ENCODE data around the gene ACOX2. TPM values are rescaled to one million over a fixed set of nuclear protein-coding genes. Genes with fewer than 3 reads are reported as not detected.

The ACOX2 gene
- total RNA-seq, 4 donors from 2014 or later, result 17.0 to 27.9 (median 24.1) TPM

DNA sequence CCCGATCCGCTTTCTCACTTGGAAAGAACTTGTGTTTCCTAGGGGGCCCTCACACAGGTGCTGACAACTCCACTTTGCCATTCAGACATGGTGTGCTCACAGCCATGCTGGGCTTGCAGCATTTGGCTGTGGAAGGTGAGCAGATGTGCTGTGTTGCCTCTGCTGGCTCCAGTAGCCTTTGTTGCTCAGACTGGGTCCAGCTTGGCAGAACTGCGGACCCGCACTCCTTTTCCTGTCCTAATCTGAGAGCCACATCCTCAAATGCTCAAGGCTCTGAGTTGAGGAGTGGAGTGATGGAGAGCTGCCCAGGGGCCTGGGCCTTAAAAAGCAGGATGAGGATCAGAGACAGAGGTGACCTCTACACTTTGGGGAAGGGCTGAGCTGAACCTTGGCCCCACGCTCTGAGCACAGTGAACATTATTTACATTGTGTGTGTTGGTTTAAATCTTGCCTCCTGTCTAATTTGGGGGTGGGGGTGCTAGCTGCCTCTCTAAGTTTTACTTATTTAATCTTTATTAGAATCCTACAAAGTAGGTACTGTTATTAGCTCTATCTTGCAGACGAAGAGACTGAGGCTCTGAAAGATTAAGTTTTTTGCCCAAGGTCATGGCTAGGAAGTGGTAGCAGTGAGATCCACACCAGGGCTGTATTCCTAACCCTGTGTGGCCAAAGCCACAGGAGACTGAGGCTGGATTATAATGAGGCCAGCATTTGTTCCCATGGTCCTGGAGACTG, 17.2 kb downstream of the ACOX2 start:
- TF ChIP-seq, protein P1, sequence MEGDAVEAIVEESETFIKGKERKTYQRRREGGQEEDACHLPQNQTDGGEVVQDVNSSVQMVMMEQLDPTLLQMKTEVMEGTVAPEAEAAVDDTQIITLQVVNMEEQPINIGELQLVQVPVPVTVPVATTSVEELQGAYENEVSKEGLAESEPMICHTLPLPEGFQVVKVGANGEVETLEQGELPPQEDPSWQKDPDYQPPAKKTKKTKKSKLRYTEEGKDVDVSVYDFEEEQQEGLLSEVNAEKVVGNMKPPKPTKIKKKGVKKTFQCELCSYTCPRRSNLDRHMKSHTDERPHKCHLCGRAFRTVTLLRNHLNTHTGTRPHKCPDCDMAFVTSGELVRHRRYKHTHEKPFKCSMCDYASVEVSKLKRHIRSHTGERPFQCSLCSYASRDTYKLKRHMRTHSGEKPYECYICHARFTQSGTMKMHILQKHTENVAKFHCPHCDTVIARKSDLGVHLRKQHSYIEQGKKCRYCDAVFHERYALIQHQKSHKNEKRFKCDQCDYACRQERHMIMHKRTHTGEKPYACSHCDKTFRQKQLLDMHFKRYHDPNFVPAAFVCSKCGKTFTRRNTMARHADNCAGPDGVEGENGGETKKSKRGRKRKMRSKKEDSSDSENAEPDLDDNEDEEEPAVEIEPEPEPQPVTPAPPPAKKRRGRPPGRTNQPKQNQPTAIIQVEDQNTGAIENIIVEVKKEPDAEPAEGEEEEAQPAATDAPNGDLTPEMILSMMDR (IDR thresholded peaks at IDR 0.05; ENCODE audit: low read depth), result no peak

DNA sequence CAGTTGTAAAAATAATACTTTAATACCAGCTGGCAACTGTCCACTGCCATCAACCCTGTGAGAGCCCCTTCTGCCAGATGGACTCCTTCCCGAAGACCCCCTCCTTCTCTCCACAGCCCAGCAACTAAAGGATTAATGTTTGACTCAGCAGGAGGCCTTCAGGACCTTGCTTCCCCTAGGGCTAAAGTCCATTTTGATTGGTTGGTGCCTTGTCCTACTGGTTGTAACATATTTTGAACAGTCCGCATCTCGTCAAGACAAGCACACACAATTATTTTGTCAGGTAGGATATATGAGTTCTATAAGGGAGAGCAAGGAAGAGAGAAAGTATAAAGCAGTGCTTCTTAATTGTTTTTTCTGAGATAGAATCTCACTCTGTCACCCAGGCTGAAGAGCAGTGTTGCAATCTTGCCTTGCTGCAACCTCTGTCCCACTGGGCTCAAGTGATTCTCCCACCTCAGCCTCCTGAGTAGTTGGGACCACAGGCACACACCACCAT, 18.6 kb downstream of the ACOX2 start:
- TF ChIP-seq, protein P1 (IDR thresholded peaks at IDR 0.05; ENCODE audit: low read depth), result no peak

DNA sequence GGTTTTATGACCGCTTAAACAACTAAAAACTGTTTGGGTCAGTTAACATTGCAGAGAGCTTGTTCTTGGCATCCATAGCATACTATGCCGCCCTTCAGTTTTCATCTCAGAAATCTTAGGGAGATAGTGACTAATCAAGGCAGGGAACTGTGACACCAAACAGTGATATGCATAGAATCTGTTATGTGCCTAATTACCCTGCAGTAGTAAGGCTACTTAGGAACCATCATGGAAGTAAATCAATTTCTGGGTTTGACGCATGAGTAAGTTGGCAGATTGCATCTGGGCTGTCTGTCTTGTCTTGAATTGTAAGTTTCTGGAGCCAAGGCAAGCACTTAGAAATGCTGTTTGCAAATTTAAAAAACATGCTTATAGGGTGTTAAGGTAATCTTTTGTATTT, 22.6 kb downstream of the ACOX2 start:
- TF ChIP-seq, protein P1 (IDR thresholded peaks at IDR 0.05; ENCODE audit: low read depth), result no peak

DNA sequence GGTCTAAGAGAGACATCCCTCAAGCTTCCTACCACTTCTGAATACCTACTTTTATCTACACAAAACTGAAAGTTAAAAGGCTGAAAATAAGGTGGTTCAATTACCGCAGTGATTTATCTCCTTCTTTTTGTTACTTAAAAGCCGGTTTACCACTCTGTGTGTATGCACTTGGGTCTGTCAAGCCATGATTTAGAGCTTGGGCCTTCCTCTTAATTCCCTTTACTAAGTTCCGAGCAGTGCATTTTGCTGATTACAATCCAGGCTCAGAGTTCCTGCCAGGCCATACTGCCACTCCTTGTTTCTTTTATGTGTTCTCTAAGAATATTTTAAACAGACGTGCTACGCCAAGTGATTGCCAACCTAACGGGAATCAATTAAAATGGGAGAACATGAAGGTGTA, 28.6 kb downstream of the ACOX2 start:
- TF ChIP-seq, protein P1 (IDR thresholded peaks at IDR 0.05; ENCODE audit: low read depth), result no peak

DNA sequence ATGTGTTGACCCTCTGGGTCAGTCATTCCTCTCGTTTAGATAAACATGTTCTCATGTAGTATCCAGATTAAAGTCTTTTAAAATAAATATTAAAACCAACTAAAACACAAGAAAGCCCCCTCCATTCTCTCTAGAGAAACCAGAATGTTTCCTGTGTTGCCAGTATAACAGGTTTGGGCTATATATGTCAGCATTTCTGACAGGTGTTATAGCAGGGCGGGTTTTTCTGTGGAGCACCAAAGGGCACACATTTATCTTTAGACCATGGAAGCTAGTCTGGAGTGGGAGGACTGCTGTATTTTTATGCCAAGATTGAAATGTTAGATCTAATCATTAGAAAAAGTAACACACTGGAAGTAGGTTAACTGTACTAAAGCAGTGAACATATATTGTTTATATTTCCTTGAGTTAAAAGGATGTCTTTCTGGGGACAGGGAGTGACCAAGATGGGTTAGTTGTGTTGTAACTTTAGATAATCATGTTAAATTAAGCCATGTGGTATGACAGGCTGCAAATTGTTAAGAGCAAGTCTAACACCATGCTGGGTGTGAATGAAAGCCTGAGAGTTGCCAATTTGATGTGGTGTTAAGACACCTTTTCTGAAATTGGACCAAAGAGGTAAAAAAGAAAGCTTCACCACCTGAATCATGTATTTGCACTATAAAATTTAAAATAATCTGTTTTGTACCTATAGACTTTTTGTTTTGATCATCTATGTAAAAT, 29.5 kb downstream of the ACOX2 start:
- TF ChIP-seq, protein P1 (IDR thresholded peaks at IDR 0.05; ENCODE audit: low read depth), result no peak

DNA sequence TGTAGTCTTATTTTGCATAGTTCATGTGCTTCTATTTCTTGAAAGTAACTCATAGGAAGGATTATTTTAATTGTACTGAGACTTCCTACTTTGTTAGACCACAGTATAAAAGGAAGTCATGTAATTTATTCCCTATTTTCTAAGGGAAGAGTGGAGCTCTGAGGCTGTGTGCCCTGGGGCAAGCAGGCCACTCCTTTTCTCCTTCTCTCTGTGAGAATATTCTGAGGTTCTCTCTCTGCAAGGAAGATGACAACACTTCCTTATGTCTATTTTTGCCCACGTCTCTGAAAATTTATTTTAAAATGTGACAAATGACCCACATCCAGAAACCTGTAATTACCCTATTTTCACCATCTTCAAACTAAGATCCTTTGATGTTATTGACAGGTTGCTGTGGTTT, 34.1 kb downstream of the ACOX2 start:
- TF ChIP-seq, protein P1 (IDR thresholded peaks at IDR 0.05; ENCODE audit: low read depth), result no peak

DNA sequence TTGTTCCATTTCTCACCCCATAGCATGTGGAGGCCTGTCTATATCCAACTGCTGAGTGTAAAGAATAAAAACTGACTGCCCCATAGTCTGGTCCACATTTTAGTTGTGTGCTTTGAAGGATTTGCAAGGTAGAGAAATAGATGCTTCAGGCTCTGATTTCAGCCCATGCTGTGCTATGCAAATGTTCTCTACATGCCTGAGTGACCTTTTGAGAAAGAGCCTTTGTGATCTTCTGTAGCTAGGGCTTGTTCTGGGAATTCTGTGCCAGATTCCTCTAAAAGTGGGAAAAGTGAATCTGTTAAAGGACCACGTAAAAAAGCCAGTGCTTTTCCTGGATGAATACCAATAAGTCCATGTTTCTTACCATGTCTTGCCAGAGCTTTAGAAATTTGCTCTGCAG, 39.9 kb downstream of the ACOX2 start:
- TF ChIP-seq, protein P1 (IDR thresholded peaks at IDR 0.05; ENCODE audit: low read depth), result no peak
